Upper lobe of left lung (tissue), 6 donors: ENCODE results near the gene NEURL1B. TPM values are rescaled to one million over a fixed set of nuclear protein-coding genes. Genes with fewer than 3 reads are reported as not detected.

ENCODE experiments used
- ATAC-seq, 2 donors: fragments of 200-7000 bp; cut with Tn5 transposase; one replicate each; pipeline ENCODE4 v1.9.1; 2022; ENCODE audit warnings: mild to moderate bottlenecking in 2 of 2, moderate library complexity in 2 of 2; ENCODE audit not compliant: low FRiP score in 2 of 2
- DNase-seq, 2 donors: peaks; one replicate each; pipeline ENCODE4 v3.0.0-alpha.2; 2019 to 2020
- H3K27ac ChIP-seq, 4 donors: fragments of 200-600 bp; sonication (generic); one replicate each; pipeline ENCODE4 v1.5.1; 2016 to 2019
- H3K27me3 ChIP-seq, 4 donors: fragments of 200-600 bp; sonication (generic); one replicate each; pipeline ENCODE4 v1.5.1; 2017 to 2019
- H3K36me3 ChIP-seq, 4 donors: fragments of 200-600 bp; sonication (generic); one replicate each; pipeline ENCODE4 v1.5.1; 2016 to 2019
- H3K4me1 ChIP-seq, 4 donors: fragments of 200-600 bp; sonication (generic); one replicate each; pipeline ENCODE4 v1.5.1; 2018 to 2019
- H3K4me3 ChIP-seq, 4 donors: fragments of 200-600 bp; sonication (generic); one replicate each; pipeline ENCODE4 v1.5.1; 2017 to 2019; ENCODE audit warnings: mild to moderate bottlenecking in 2 of 4, moderate library complexity in 1 of 4
- H3K9me3 ChIP-seq, 4 donors: fragments of 200-600 bp; sonication (generic); one replicate each; pipeline ENCODE4 v1.5.1; 2018 to 2019
- CTCF ChIP-seq, 6 experiments: fragments of 450-650 bp in 4 of 6; fragments of 200-600 bp in 2 of 6; sonication (generic) in 2 of 6; IDR thresholded peaks; one replicate each; pipeline ENCODE4 v1.5.1; 2016 to 2019; ENCODE audit warnings: antibody characterized with exemption in 6 of 6
- EP300 ChIP-seq, 4 donors: sonication (generic); formaldehyde crosslinking; IDR thresholded peaks; one replicate each; pipeline ENCODE4 v1.5.1; 2017; ENCODE audit warnings: antibody characterized with exemption in 4 of 4, control low read depth in 2 of 4
- POLR2A ChIP-seq, 4 donors: fragments of 450-650 bp; IDR thresholded peaks; one replicate each; pipeline ENCODE4 v1.5.1; 2016 to 2017; ENCODE audit warnings: antibody characterized with exemption in 4 of 4, mild to moderate bottlenecking in 2 of 4
- POLR2AphosphoS5 ChIP-seq, 2 donors: sonication (generic); formaldehyde crosslinking; IDR thresholded peaks; one replicate each; pipeline ENCODE4 v1.5.1; 2017; ENCODE audit warnings: antibody characterized with exemption in 2 of 2
- WGBS, 2 donors: methylation state at CpG; one replicate each; pipeline ENCODE4 v1.1.5; 2017 to 2018; 5-methylcytosine and 5-hydroxymethylcytosine counted together
- total RNA-seq, 6 donors: library from RNA; depleted of rRNA in 4 of 6; stranded (reverse); fragments of >200 nt in 4 of 6; gene quantifications; one replicate each; pipeline versions ENCODE4 v1.1.0 to v1.2.1, GENCODE V29; 2016 to 2021
- donor health status: DM: no; HTN: no; CAD: no; lungs with moderate emphysema.
- donor health status: DM: no; HTN: yes; CAD: no; lungs with severe emphysema.

Gene NEURL1B
- total RNA-seq, 6 donors from 2014 or later, result 6.3 to 29.4 (median 15.1) TPM

- 86 to 93% methylated on average over 3 to 6 of the region's 6 CpGs for WGBS, 2 donors
- no peaks in the 10 kb centered on the region for H3K27me3 ChIP-seq
- DNase-seq, result no peak
- no peak for TF ChIP-seq EP300 (IDR thresholded peaks at IDR 0.05)
- no peak for TF ChIP-seq POLR2A (IDR thresholded peaks at IDR 0.05)
- TF ChIP-seq POLR2AphosphoS5 (IDR thresholded peaks at IDR 0.05), result no peak
- no peaks in the 10 kb centered on the region for H3K36me3 ChIP-seq
- peaks cover 33 to 61% (median 49%) of the 10 kb centered on the region in 4 donors for H3K4me1 ChIP-seq
- peak overlapping the region; percentile 80 to 93 (median 88) for H3K27ac ChIP-seq
- no peaks in the 10 kb centered on the region for H3K9me3 ChIP-seq
- no peak overlapping the region for H3K4me3 ChIP-seq
- no peak for ATAC-seq
These were observed 74.3 kb downstream of the NEURL1B start for GRCh38 chr5:172715421-172715780.

DNA sequence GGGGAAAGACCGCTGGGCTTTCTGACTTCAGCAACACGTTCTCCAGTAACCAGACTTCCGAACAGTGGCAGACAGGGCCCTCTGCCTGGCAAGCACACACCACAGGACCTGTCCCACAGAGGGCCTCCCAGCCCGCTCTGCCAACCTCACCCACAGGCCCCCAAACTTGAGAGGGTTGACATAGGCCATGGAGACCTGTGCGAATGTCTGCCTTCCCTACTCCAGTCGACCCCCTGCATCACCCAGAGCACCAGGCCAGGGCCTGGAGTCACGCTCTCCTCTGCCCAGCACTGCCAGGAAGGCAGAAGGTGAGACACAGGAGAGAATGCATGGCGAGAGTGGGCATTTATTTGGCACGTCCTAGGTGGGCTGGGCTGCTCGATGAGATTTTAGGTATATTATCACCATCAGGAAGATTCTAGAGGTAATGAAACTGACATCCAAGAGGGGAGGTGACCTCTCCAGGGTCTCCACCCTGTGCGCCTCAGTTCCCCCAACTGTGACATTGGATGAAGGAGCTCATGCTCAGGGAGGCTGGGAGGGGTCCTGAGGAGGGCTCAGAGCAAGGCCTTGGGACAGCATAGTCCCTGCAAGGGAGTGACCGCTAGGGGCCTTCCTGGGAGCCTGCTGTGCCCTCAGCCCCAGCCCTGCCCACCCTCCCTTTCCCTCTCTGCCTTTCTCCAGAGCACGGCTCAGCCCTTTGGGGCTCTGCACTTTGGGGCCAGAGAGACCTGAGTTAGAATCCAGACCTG, 75.0 kb downstream of the NEURL1B start:
- ATAC-seq (no peak), DNase-seq (peak in 1 of 2 donors; percentile 27)
- H3K9me3 ChIP-seq, result no peaks in the 10 kb centered on the region
- H3K36me3 ChIP-seq, result no peaks in the 10 kb centered on the region
- no peak overlapping the region for H3K4me3 ChIP-seq
- peak overlapping the region; percentile 80 to 93 (median 88) for H3K27ac ChIP-seq
- 84 to 89% methylated on average over 11 to 13 of the region's 13 CpGs for whole genome bisulfite sequencing, 2 donors
- peaks cover 39 to 68% (median 52%) of the 10 kb centered on the region in 4 donors for H3K4me1 ChIP-seq
- H3K27me3 ChIP-seq, result no peaks in the 10 kb centered on the region
- TF ChIP-seq POLR2A (IDR thresholded peaks at IDR 0.05) (no peak), CTCF (IDR thresholded peaks at IDR 0.05) (no peak), POLR2AphosphoS5 (IDR thresholded peaks at IDR 0.05) (no peak), EP300 (IDR thresholded peaks at IDR 0.05) (no peak)

DNA sequence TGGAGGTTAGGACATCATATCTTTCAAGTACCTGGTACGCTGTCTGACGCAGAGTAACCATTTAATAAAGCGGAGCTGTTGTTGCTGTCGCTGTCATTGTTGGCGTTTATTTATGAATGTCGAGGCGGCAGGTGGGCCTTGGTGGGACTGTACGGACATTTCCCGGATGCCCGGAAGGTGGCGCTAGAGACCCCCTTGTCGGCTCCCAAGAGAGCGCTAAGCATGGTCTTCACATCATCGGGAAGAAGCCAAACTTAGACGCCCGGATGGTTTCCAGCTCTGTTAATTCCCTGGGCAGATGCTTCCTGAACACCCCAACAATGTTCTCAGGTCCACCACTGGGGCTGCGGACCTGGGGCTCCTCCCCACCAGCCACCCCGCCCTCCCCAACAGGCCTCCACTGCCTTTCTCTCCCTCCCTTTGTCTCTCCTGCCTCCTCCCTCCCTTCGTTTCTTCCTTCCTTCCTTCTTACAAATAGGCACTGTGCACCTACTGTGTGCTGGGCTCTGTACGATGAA, 75.8 kb downstream of the NEURL1B start:
- peaks cover 45 to 76% (median 60%) of the 10 kb centered on the region in 4 donors for H3K4me1 ChIP-seq
- WGBS, 2 donors, result 3 to 10% methylated on average over 12 to 20 of the region's 20 CpGs
- peak overlapping the region; percentile 80 to 93 (median 88) for H3K27ac ChIP-seq
- no peaks in the 10 kb centered on the region for H3K27me3 ChIP-seq
- H3K4me3 ChIP-seq, result no peak overlapping the region
- TF ChIP-seq POLR2A (IDR thresholded peaks at IDR 0.05) (no peak), CTCF (IDR thresholded peaks at IDR 0.05) (peak; percentile 85 to 94 (median 88)), EP300 (IDR thresholded peaks at IDR 0.05) (peak in 1 of 4 donors; percentile 14), POLR2AphosphoS5 (IDR thresholded peaks at IDR 0.05) (peak; percentile 50 to 79)
- no peaks in the 10 kb centered on the region for H3K9me3 ChIP-seq
- DNase-seq, result peak; percentile 60 to 88
- H3K36me3 ChIP-seq, result no peaks in the 10 kb centered on the region
- peak; percentile 76 to 78 for ATAC-seq

DNA sequence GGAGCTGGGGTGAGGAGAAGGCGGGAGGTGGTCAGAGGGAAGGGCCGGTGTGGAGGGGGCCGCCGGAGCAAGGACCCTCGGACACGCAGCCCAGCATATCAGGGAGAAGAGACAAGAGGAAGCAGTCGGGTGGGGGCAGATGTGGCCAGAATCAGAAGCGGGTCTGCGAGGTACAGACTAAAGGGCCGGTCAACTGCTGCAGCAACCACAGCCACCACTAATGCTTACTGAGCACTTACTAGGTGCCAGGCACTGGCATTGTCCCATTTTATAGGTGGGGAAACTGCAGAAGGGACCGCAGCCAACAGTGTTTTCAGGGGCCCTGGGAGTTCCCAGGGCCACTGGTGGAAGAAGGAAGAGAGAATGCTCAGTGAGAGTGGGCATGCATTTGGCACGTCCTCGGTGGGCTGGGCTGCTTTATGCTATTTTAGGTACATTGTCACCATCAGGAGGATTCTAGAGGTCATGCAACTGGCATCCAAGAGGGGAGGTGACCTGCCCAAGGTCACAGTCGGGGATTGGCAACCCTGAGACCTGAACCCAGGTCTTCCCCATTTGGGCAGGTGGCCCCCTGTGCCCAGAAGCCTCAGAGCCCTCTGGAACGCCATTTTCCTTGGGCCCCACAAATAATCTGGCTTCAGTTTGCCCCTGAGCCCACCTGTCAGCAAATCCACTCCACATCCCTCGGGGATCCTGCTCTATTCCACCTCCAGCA, 76.6 kb downstream of the NEURL1B start:
- Histone ChIP-seq H3K4me1 (peaks cover 52 to 82% (median 67%) of the 10 kb centered on the region in 4 donors), H3K4me3 (no peak overlapping the region), H3K27ac (peak overlapping the region; percentile 55 to 93 (median 88)), H3K27me3 (no peaks in the 10 kb centered on the region), H3K9me3 (no peaks in the 10 kb centered on the region), H3K36me3 (no peaks in the 10 kb centered on the region)
- no peak for TF ChIP-seq POLR2A (IDR thresholded peaks at IDR 0.05)
- TF ChIP-seq CTCF (IDR thresholded peaks at IDR 0.05), result no peak
- TF ChIP-seq EP300 (IDR thresholded peaks at IDR 0.05), result no peak
- no peak for TF ChIP-seq POLR2AphosphoS5 (IDR thresholded peaks at IDR 0.05)
- WGBS, 2 donors, result 74 to 80% methylated on average over 14 to 16 of the region's 16 CpGs
- peak in 1 of 2 donors; percentile 39 for DNase-seq
- no peak for ATAC-seq

DNA sequence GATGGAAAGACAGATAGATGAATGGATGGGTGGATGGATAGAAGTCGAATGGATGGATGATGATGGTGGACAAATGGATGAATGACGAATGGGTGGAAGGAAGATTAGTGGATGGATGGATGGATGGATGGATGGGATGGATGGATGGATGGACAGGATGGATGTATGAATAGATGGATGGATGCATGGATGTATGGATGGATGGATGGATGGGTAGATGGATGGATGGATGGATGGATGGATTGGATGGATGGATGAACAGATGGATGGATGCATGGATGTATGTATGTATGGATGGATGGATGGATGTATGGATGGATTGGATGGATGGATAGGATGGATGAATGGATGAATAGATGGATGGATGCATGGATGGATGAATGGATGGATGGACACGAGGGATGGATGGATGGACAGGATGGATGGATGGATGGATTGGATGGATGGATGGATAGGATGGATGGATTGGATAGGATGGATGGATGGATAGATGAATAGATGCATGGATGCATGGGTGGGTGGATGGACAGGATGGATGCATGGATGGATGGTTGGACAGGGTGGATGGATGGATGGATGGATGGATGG, 77.6 kb downstream of the NEURL1B start:
- Histone ChIP-seq H3K4me1 (peaks cover 46 to 76% (median 60%) of the 10 kb centered on the region in 4 donors), H3K36me3 (no peaks in the 10 kb centered on the region), H3K27me3 (no peaks in the 10 kb centered on the region), H3K9me3 (no peaks in the 10 kb centered on the region), H3K4me3 (no peak overlapping the region), H3K27ac (no peak overlapping the region)
- DNase-seq (no peak), ATAC-seq (no peak)
- WGBS, 2 donors, result 97% methylated on average over 3 of the region's 3 CpGs
- TF ChIP-seq EP300 (IDR thresholded peaks at IDR 0.05) (no peak), CTCF (IDR thresholded peaks at IDR 0.05) (no peak), POLR2A (IDR thresholded peaks at IDR 0.05) (no peak), POLR2AphosphoS5 (IDR thresholded peaks at IDR 0.05) (no peak)
